DMS53 treated with DMSO at 0.1 percent for 48 hours (cell line): Measurements from ENCODE around the gene HECW1.
"Not testable (repeated sequence)": the region's sequence is repeated elsewhere in the genome, so short reads cannot be mapped to it uniquely, and the experiment has no call there.

Experiments used
- DNase-seq: peaks from one replicate; lab custom pipeline; 2025; ENCODE audit not compliant: unreplicated experiment; lab: John Stamatoyannopoulos, UW

HECW1 gene

GRCh38 chr7:43302773-43303460 is 190.5 kb downstream of the HECW1 start:
- DNase-seq: no peak

- DNase-seq: no peak
Measured at GRCh38 chr7:43303740-43304241, 191.3 kb downstream of the HECW1 start.

GRCh38 chr7:43306404-43306803 is 194.0 kb downstream of the HECW1 start:
- no peak for DNase-seq

GRCh38 chr7:43307522-43307921 is 195.1 kb downstream of the HECW1 start:
- DNase-seq: no peak

GRCh38 chr7:43308913-43309705 is 196.7 kb downstream of the HECW1 start:
- DNase-seq: no peak

- DNase-seq: no peak
Measured at GRCh38 chr7:43309706-43310022, 197.2 kb downstream of the HECW1 start.

GRCh38 chr7:43311052-43311451 is 198.6 kb downstream of the HECW1 start:
- no peak for DNase-seq

GRCh38 chr7:43311694-43312093 is 199.2 kb downstream of the HECW1 start:
- no peak for DNase-seq

- DNase-seq: no peak
Measured at GRCh38 chr7:43313628-43314378, 201.4 kb downstream of the HECW1 start.

GRCh38 chr7:43314379-43315158 is 202.1 kb downstream of the HECW1 start:
- DNase-seq: no peak

- no peak for DNase-seq
Measured at GRCh38 chr7:43317075-43317474, 204.6 kb downstream of the HECW1 start.

- no peak for DNase-seq
Measured at GRCh38 chr7:43318188-43318770, 205.8 kb downstream of the HECW1 start.

GRCh38 chr7:43325595-43325994 is 213.1 kb downstream of the HECW1 start:
- no peak for DNase-seq

GRCh38 chr7:43328336-43328735 is 215.9 kb downstream of the HECW1 start:
- DNase-seq: no peak

- DNase-seq: no peak
Measured at GRCh38 chr7:43328785-43329380, 216.4 kb downstream of the HECW1 start.

- no peak for DNase-seq
Measured at GRCh38 chr7:43332193-43332796, 219.8 kb downstream of the HECW1 start.

GRCh38 chr7:43337191-43337590 is 224.7 kb downstream of the HECW1 start:
- DNase-seq: no peak

- DNase-seq: no peak
Measured at GRCh38 chr7:43337811-43338210, 225.4 kb downstream of the HECW1 start.

GRCh38 chr7:43341132-43341531 is 228.7 kb downstream of the HECW1 start:
- no peak for DNase-seq

GRCh38 chr7:43343417-43343816 is 231.0 kb downstream of the HECW1 start:
- DNase-seq: not testable (repeated sequence)
